HepG2 (cell line): ENCODE data around the gene HMGN4. TPM values are rescaled to one million over a fixed set of nuclear protein-coding genes. Genes with fewer than 3 reads are reported as not detected.

Experiments used
- ATF1 ChIP-seq: IDR thresholded peaks from 2 replicates; pipeline ENCODE4 v1.6.1; 2016; ENCODE audit warnings: mild to moderate bottlenecking, control low read depth
- CBX2 ChIP-seq, 2 experiments: fragments of 200-600 bp in 1 of 2; sonication (generic); formaldehyde crosslinking in 1 of 2; IDR thresholded peaks; 2 replicates each; pipeline versions ENCODE4 v1.7.0 to v1.8.1; 2018 to 2022; ENCODE audit warnings: low read depth in 2 of 2, low read length in 1 of 2, mild to moderate bottlenecking in 1 of 2, missing genetic modification reagents in 1 of 2
- CHCHD3 ChIP-seq: sonication (generic); formaldehyde crosslinking; IDR thresholded peaks from 2 replicates; pipeline ENCODE4 v1.8.0; 2022; ENCODE audit warnings: mild to moderate bottlenecking, missing genetic modification reagents, moderate library complexity
- GFI1 ChIP-seq: sonication (generic); formaldehyde crosslinking; IDR thresholded peaks from 2 replicates; pipeline ENCODE4 v1.5.0; 2020; ENCODE audit warnings: missing genetic modification reagents, mild to moderate bottlenecking, borderline replicate concordance
- HMG20A ChIP-seq: IDR thresholded peaks from 2 replicates; pipeline ENCODE4 v1.6.1; 2016; ENCODE audit warnings: borderline replicate concordance
- PAX8 ChIP-seq: sonication (generic); formaldehyde crosslinking; IDR thresholded peaks from 2 replicates; pipeline ENCODE4 v1.8.0; 2022; ENCODE audit warnings: mild to moderate bottlenecking, missing genetic modification reagents, borderline replicate concordance
- PCBP2 ChIP-seq: fragments of 200-400 bp; formaldehyde crosslinking; optimal IDR thresholded peaks from 2 replicates; pipeline ENCODE3; 2018; ENCODE audit warnings: low read length, low read depth; ENCODE audit not compliant: poor library complexity, severe bottlenecking
- POLR2AphosphoS2 ChIP-seq: IDR thresholded peaks from 2 replicates; pipeline ENCODE4 v1.6.1; 2011; ENCODE audit warnings: low read depth, low read length, improper control_type of control experiment
- RBM22 ChIP-seq: fragments of 200-400 bp; formaldehyde crosslinking; optimal IDR thresholded peaks from 2 replicates; pipeline ENCODE3; 2017; ENCODE audit warnings: mild to moderate bottlenecking, low read length, moderate library complexity
- RCOR2 ChIP-seq: IDR thresholded peaks from 2 replicates; pipeline ENCODE4 v1.6.1; 2016; ENCODE audit warnings: missing biosample characterization, missing genetic modification reagents
- SRY ChIP-seq: sonication (generic); formaldehyde crosslinking; IDR thresholded peaks from 2 replicates; pipeline ENCODE4 v1.8.0; 2022; ENCODE audit warnings: mild to moderate bottlenecking, missing genetic modification reagents
- STAT5B ChIP-seq: sonication (generic); formaldehyde crosslinking; IDR thresholded peaks from 2 replicates; pipeline ENCODE4 v1.4.0; 2020; ENCODE audit warnings: missing genetic modification reagents
- SUZ12 ChIP-seq: fragments of 150-350 bp; IDR thresholded peaks from 2 replicates; pipeline ENCODE4 v1.6.1; 2014; ENCODE audit warnings: low read depth, low read length
- THYN1 ChIP-seq: sonication (generic); formaldehyde crosslinking; IDR thresholded peaks from 2 replicates; pipeline ENCODE4 v1.8.1; 2023; ENCODE audit warnings: low read depth, mild to moderate bottlenecking, moderate library complexity, missing genetic modification reagents, borderline replicate concordance
- ZNF224 ChIP-seq: sonication (generic); formaldehyde crosslinking; IDR thresholded peaks from 2 replicates; pipeline ENCODE4 v1.5.0; 2020; ENCODE audit warnings: mild to moderate bottlenecking, missing genetic modification reagents
- ZNF234 ChIP-seq: sonication (generic); formaldehyde crosslinking; conservative IDR thresholded peaks from 2 replicates; pipeline ENCODE4 v1.5.1; 2020; ENCODE audit warnings: mild to moderate bottlenecking, missing genetic modification reagents
- ZNF460 ChIP-seq: sonication (generic); formaldehyde crosslinking; IDR thresholded peaks from 2 replicates; pipeline ENCODE4 v1.5.1; 2020; ENCODE audit warnings: missing genetic modification reagents, mild to moderate bottlenecking, borderline replicate concordance
- ZNF775 ChIP-seq: sonication (generic); formaldehyde crosslinking; IDR thresholded peaks from 2 replicates; pipeline ENCODE4 v1.4.0; 2020; ENCODE audit warnings: missing genetic modification reagents, mild to moderate bottlenecking, moderate library complexity, borderline replicate concordance
- ZNF891 ChIP-seq: sonication (generic); formaldehyde crosslinking; IDR thresholded peaks from 2 replicates; pipeline ENCODE4 v1.5.0; 2020; ENCODE audit warnings: mild to moderate bottlenecking, missing genetic modification reagents
- polyA plus RNA-seq, 8 experiments: library from polyadenylated mRNA; depleted of rRNA in 3 of 8; stranded (reverse) in 7 of 8; unstranded in 1 of 8; fragments of >200 nt; fragmentation: Illumina TruSeq in 4 of 8; extraction: Trizol in 4 of 8; gene quantifications; 2 replicates each; pipeline versions ENCODE4 v1.2.1 to v1.2.3, GENCODE V29; 2011 to 2016; ENCODE audit warnings: low read depth in 4 of 8, missing spikeins in 1 of 8, mixed read lengths in 1 of 8; ENCODE audit not compliant: insufficient read depth in 1 of 8
- total RNA-seq, 5 experiments: library from RNA; depleted of rRNA; stranded (reverse); fragments of >200 nt; fragmentation: Illumina TruSeq; extraction: Trizol; gene quantifications; 2 replicates each; pipeline ENCODE4 v1.2.3, GENCODE V29; 2016; ENCODE audit warnings: low read depth in 1 of 5
- TF ChIP-seq, protein P1 (sequence below): conservative IDR thresholded peaks from 2 replicates; pipeline ENCODE4 v1.6.1; 2018; ENCODE audit warnings: missing genetic modification reagents
- TF ChIP-seq, protein P2 (sequence below): sonication (generic); formaldehyde crosslinking; IDR thresholded peaks from 2 replicates; pipeline ENCODE4 v1.4.0; 2020; ENCODE audit warnings: missing genetic modification reagents; ENCODE audit errors: not compliant biosample characterization
- TF ChIP-seq, protein P3 (sequence below): sonication (generic); formaldehyde crosslinking; IDR thresholded peaks from 2 replicates; pipeline ENCODE4 v1.5.0; 2020; ENCODE audit warnings: mild to moderate bottlenecking, missing genetic modification reagents
- TF ChIP-seq, protein P4 (sequence below): sonication (generic); formaldehyde crosslinking; IDR thresholded peaks from 2 replicates; pipeline ENCODE4 v1.4.0; 2020; ENCODE audit warnings: mild to moderate bottlenecking, missing genetic modification reagents
- TF ChIP-seq, protein P5 (sequence below): sonication (generic); formaldehyde crosslinking; IDR thresholded peaks from 2 replicates; pipeline ENCODE4 v1.4.0; 2020; ENCODE audit warnings: missing genetic modification reagents

The HMGN4 gene
- total and polyA plus RNA-seq, 2 of the 13 experiments (the other 11 are each of a cell fraction or from before 2014, with no cell fraction given), result 39.9 to 52.1 TPM

DNA sequence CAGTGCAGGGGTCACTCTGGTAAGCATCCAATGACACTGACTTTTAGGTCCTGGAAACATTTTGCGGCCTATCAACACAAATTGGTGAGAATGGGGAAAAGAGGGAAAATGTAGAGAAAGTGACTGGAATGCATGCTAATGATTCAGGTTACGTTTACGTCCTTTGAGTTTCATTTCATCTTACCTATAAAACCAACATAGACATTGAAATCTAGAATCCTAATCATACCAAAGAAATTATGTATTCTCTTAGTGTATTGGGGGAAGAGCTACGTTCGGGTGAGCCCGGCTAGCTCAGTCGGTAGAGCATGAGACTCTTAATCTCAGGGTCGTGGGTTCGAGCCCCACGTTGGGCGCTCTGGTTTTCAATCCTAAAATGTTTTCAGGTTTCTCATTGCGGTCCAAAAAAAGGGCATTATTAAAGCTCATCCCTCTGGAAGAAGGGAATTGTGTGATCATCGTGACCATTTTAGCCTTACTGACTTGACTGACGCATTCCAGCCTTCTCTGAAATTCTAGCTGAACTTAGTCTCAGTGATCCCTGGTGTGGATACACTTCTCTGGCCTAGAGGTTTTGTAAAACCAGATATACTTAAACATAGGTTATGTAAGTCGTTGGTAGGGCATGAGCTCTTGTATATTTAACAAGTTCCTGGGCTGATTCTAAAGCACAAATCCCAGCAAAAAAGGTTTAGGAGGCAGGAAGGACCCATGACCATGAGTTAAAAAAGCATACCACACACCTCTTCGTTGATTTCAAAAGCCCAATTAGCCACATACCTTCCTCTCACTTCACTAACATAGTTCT is 18.3 kb downstream of the HMGN4 start (continued):
- no peak for TF ChIP-seq CBX2 (IDR thresholded peaks at IDR 0.05; ENCODE audit: low read depth, low read length)
- TF ChIP-seq CBX2 (CRISPR knock-in tag; IDR thresholded peaks at IDR 0.05; ENCODE audit: low read depth), result no peak
- no peak for TF ChIP-seq ZNF234 (CRISPR knock-in tag)
- TF ChIP-seq RBM22, result peak; percentile 97
- TF ChIP-seq, protein P1, sequence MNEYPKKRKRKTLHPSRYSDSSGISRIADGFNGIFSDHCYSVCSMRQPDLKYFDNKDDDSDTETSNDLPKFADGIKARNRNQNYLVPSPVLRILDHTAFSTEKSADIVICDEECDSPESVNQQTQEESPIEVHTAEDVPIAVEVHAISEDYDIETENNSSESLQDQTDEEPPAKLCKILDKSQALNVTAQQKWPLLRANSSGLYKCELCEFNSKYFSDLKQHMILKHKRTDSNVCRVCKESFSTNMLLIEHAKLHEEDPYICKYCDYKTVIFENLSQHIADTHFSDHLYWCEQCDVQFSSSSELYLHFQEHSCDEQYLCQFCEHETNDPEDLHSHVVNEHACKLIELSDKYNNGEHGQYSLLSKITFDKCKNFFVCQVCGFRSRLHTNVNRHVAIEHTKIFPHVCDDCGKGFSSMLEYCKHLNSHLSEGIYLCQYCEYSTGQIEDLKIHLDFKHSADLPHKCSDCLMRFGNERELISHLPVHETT (CRISPR knock-in tag), result no peak; the same call in 1 of the 2 replicates
- no peak for TF ChIP-seq ZNF224 (CRISPR knock-in tag)
- TF ChIP-seq RCOR2 (CRISPR knock-in tag), result peak; percentile 62; the same call in 1 of the 2 replicates
- TF ChIP-seq SRY, result no peak
- no peak for TF ChIP-seq PCBP2
- TF ChIP-seq ZNF460 (CRISPR knock-in tag), result no peak
- no peak for TF ChIP-seq THYN1
- no peak for TF ChIP-seq ZNF775 (CRISPR knock-in tag)
- TF ChIP-seq, protein P2, sequence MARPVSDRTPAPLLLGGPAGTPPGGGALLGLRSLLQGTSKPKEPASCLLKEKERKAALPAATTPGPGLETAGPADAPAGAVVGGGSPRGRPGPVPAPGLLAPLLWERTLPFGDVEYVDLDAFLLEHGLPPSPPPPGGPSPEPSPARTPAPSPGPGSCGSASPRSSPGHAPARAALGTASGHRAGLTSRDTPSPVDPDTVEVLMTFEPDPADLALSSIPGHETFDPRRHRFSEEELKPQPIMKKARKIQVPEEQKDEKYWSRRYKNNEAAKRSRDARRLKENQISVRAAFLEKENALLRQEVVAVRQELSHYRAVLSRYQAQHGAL (CRISPR knock-in tag), result peak; percentile 32
- TF ChIP-seq, protein P3, sequence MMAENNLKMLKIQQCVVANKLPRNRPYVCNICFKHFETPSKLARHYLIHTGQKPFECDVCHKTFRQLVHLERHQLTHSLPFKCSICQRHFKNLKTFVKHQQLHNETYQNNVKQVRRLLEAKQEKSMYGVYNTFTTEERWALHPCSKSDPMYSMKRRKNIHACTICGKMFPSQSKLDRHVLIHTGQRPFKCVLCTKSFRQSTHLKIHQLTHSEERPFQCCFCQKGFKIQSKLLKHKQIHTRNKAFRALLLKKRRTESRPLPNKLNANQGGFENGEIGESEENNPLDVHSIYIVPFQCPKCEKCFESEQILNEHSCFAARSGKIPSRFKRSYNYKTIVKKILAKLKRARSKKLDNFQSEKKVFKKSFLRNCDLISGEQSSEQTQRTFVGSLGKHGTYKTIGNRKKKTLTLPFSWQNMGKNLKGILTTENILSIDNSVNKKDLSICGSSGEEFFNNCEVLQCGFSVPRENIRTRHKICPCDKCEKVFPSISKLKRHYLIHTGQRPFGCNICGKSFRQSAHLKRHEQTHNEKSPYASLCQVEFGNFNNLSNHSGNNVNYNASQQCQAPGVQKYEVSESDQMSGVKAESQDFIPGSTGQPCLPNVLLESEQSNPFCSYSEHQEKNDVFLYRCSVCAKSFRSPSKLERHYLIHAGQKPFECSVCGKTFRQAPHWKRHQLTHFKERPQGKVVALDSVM (CRISPR knock-in tag), result no peak
- TF ChIP-seq SUZ12, result no peak
- TF ChIP-seq, protein P4, sequence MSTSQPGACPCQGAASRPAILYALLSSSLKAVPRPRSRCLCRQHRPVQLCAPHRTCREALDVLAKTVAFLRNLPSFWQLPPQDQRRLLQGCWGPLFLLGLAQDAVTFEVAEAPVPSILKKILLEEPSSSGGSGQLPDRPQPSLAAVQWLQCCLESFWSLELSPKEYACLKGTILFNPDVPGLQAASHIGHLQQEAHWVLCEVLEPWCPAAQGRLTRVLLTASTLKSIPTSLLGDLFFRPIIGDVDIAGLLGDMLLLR (CRISPR knock-in tag), result no peak
- TF ChIP-seq HMG20A (CRISPR knock-in tag), result peak; percentile 61; the same call in 1 of the 2 replicates
- TF ChIP-seq, protein P5, sequence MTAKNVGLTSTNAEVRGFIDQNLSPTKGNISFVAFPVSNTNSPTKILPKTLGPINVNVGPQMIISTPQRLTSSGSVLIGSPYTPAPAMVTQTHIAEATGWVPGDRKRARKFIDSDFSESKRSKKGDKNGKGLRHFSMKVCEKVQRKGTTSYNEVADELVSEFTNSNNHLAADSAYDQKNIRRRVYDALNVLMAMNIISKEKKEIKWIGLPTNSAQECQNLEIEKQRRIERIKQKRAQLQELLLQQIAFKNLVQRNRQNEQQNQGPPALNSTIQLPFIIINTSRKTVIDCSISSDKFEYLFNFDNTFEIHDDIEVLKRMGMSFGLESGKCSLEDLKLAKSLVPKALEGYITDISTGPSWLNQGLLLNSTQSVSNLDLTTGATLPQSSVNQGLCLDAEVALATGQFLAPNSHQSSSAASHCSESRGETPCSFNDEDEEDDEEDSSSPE, result no peak
- TF ChIP-seq GFI1, result 0 out of 2 replicates have a peak, but pooled peaks have one; percentile 25
- no peak for TF ChIP-seq CHCHD3 (CRISPR knock-in tag)
- TF ChIP-seq ZNF891 (CRISPR knock-in tag), result no peak
- no peak for TF ChIP-seq PAX8 (CRISPR knock-in tag)
- no peak for TF ChIP-seq POLR2AphosphoS2
- TF ChIP-seq ATF1 (CRISPR knock-in tag), result peak; percentile 67
- no peak for TF ChIP-seq STAT5B (CRISPR knock-in tag)
